Measurements from ENCODE around the gene TMEM238L. TPM values are rescaled to one million over a fixed set of nuclear protein-coding genes. Genes with fewer than 3 reads are reported as not detected.

The TMEM238L gene
- total and polyA plus RNA-seq, 2 experiments from 2014 or later, result not detected

DNA sequence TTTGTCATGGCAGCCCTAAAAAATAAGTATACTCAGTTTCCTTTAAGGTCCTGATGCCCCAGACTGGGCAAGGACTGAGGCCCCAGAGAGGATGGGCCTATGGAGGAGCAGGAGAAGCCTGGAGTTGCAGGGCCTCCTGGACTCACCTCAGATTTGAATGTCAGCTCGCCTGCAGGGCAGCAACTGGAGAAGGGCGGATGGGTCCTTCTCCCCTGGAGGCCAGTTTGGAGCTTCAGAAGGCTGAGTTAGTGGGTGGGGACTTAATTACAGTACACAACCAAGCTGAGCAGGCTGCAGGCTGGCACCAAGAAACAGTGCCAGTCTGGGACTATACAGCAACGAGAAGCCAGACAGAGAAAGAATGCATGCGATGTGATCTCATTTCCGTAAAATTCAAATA is 27.8 kb upstream of the TMEM238L start (continued):
- TF ChIP-seq, protein P1, sequence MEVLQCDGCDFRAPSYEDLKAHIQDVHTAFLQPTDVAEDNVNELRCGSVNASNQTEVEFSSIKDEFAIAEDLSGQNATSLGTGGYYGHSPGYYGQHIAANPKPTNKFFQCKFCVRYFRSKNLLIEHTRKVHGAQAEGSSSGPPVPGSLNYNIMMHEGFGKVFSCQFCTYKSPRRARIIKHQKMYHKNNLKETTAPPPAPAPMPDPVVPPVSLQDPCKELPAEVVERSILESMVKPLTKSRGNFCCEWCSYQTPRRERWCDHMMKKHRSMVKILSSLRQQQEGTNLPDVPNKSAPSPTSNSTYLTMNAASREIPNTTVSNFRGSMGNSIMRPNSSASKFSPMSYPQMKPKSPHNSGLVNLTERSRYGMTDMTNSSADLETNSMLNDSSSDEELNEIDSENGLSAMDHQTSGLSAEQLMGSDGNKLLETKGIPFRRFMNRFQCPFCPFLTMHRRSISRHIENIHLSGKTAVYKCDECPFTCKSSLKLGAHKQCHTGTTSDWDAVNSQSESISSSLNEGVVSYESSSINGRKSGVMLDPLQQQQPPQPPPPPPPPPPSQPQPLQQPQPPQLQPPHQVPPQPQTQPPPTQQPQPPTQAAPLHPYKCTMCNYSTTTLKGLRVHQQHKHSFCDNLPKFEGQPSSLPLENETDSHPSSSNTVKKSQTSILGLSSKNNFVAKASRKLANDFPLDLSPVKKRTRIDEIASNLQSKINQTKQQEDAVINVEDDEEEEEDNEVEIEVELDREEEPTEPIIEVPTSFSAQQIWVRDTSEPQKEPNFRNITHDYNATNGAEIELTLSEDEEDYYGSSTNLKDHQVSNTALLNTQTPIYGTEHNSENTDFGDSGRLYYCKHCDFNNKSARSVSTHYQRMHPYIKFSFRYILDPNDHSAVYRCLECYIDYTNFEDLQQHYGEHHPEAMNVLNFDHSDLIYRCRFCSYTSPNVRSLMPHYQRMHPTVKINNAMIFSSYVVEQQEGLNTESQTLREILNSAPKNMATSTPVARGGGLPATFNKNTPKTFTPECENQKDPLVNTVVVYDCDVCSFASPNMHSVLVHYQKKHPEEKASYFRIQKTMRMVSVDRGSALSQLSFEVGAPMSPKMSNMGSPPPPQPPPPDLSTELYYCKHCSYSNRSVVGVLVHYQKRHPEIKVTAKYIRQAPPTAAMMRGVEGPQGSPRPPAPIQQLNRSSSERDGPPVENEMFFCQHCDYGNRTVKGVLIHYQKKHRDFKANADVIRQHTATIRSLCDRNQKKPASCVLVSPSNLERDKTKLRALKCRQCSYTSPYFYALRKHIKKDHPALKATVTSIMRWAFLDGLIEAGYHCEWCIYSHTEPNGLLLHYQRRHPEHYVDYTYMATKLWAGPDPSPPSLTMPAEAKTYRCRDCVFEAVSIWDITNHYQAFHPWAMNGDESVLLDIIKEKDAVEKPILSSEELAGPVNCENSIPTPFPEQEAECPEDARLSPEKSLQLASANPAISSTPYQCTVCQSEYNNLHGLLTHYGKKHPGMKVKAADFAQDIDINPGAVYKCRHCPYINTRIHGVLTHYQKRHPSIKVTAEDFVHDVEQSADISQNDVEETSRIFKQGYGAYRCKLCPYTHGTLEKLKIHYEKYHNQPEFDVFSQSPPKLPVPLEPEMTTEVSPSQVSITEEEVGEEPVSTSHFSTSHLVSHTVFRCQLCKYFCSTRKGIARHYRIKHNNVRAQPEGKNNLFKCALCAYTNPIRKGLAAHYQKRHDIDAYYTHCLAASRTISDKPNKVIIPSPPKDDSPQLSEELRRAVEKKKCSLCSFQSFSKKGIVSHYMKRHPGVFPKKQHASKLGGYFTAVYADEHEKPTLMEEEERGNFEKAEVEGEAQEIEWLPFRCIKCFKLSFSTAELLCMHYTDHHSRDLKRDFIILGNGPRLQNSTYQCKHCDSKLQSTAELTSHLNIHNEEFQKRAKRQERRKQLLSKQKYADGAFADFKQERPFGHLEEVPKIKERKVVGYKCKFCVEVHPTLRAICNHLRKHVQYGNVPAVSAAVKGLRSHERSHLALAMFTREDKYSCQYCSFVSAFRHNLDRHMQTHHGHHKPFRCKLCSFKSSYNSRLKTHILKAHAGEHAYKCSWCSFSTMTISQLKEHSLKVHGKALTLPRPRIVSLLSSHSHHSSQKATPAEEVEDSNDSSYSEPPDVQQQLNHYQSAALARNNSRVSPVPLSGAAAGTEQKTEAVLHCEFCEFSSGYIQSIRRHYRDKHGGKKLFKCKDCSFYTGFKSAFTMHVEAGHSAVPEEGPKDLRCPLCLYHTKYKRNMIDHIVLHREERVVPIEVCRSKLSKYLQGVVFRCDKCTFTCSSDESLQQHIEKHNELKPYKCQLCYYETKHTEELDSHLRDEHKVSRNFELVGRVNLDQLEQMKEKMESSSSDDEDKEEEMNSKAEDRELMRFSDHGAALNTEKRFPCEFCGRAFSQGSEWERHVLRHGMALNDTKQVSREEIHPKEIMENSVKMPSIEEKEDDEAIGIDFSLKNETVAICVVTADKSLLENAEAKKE (CRISPR knock-in tag; IDR thresholded peaks at IDR 0.05), result no peak
- TF ChIP-seq ZNF331 (CRISPR knock-in tag; IDR thresholded peaks at IDR 0.05; ENCODE audit: low read depth), result no peak
- TF ChIP-seq POLR2AphosphoS5 (IDR thresholded peaks at IDR 0.05; ENCODE audit: low read depth), result no peak
- TF ChIP-seq, protein P2, sequence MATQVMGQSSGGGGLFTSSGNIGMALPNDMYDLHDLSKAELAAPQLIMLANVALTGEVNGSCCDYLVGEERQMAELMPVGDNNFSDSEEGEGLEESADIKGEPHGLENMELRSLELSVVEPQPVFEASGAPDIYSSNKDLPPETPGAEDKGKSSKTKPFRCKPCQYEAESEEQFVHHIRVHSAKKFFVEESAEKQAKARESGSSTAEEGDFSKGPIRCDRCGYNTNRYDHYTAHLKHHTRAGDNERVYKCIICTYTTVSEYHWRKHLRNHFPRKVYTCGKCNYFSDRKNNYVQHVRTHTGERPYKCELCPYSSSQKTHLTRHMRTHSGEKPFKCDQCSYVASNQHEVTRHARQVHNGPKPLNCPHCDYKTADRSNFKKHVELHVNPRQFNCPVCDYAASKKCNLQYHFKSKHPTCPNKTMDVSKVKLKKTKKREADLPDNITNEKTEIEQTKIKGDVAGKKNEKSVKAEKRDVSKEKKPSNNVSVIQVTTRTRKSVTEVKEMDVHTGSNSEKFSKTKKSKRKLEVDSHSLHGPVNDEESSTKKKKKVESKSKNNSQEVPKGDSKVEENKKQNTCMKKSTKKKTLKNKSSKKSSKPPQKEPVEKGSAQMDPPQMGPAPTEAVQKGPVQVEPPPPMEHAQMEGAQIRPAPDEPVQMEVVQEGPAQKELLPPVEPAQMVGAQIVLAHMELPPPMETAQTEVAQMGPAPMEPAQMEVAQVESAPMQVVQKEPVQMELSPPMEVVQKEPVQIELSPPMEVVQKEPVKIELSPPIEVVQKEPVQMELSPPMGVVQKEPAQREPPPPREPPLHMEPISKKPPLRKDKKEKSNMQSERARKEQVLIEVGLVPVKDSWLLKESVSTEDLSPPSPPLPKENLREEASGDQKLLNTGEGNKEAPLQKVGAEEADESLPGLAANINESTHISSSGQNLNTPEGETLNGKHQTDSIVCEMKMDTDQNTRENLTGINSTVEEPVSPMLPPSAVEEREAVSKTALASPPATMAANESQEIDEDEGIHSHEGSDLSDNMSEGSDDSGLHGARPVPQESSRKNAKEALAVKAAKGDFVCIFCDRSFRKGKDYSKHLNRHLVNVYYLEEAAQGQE (IDR thresholded peaks at IDR 0.05; ENCODE audit: unreplicated experiment), result no peak

DNA sequence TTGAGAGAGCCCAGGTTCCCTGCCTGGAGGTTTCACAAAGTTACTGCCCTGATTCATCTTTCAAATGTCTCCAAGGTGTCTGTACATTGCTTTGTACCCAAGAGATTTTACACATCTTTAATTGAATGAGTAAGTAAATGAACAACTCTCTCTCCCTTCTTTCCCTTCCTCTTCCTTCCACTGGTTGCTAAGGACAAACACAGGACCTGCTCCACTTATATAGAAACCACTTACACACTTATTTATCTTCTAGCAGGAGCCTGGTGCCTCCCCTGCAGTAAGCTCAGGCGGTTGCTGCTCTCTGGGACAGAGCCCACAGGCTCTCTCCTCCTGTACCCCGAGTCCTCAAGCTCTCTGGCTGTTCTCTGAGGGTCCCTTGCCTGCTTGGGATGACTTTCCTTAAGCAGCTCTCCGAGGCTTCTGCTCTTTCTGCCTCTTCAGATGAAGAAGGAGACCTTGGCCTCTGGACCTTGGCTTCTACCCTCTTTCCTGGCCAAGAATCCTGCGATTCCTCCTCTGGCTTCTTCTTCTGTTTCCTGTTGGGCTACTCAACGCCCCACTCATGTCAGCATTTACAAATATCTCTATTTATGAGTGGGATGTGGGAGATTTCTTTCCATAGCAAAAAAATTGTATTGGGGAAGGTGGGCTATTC is 24.1 kb upstream of the TMEM238L start:
- peaks cover 3% of the 10 kb centered on the region; the same call in 2 of the 3 replicates for H3K9me3 Mint-ChIP-seq
- Histone ChIP-seq H3K4me2 (no peak overlapping the region), H3K36me3 (ENCODE audit: insufficient read depth) (no peaks in the 10 kb centered on the region), H3F3A (replicated peaks; ENCODE audit: low read depth) (no peaks in the 10 kb centered on the region), H3K27ac (ENCODE audit: low read depth) (no peak overlapping the region), H3K79me2 (replicated peaks; ENCODE audit: insufficient read depth) (no peaks in the 10 kb centered on the region), H3K27me3 (ENCODE audit: insufficient read depth) (no peaks in the 10 kb centered on the region), H4K20me1 (replicated peaks; ENCODE audit: insufficient read depth) (no peaks in the 10 kb centered on the region), H3K4me3 (no peak overlapping the region), H3K9me2 (ENCODE audit: insufficient read depth) (peaks cover 4% of the 10 kb centered on the region; the same call in 1 of the 2 replicates), H3K4me1 (ENCODE audit: insufficient read depth) (peaks cover 23% of the 10 kb centered on the region), H2AFZ (no peak overlapping the region)
- no peaks in the 10 kb centered on the region for H3K36me3 Mint-ChIP-seq (ENCODE audit: low read depth)
- no peak overlapping the region for H3K4me3 Mint-ChIP-seq
- no peaks in the 10 kb centered on the region for H3K27me3 Mint-ChIP-seq (ENCODE audit: insufficient read depth, low read depth, poor library complexity)
- ATAC-seq (no peak), DNase-seq (ENCODE audit: low spot score) (no peak)
- no peak overlapping the region for H3K27ac Mint-ChIP-seq
- H3K4me1 Mint-ChIP-seq, result peaks cover 25% of the 10 kb centered on the region
- no peak for TF ChIP-seq JUNB (IDR thresholded peaks at IDR 0.05; ENCODE audit: unreplicated experiment)
- TF ChIP-seq ZNF331 (CRISPR knock-in tag; IDR thresholded peaks at IDR 0.05; ENCODE audit: low read depth), result no peak
- TF ChIP-seq POLR2AphosphoS5 (IDR thresholded peaks at IDR 0.05; ENCODE audit: low read depth), result no peak
- no peak for TF ChIP-seq STAT1 (IDR thresholded peaks at IDR 0.05; ENCODE audit: unreplicated experiment)

All from GM23338 (cell line).